Suprapubic skin (tissue), 3 donors: ENCODE results near the gene HOTAIR.

ENCODE experiments used
- CTCF ChIP-seq, 2 donors: fragments of 200-600 bp in 1 of 2; fragments of 450-650 bp in 1 of 2; sonication (generic) in 1 of 2; IDR thresholded peaks; one replicate each; pipeline ENCODE4 v1.5.1; 2016 to 2019; ENCODE audit warnings: antibody characterized with exemption in 2 of 2, mild to moderate bottlenecking in 1 of 2, moderate library complexity in 1 of 2
- EP300 ChIP-seq: sonication (generic); formaldehyde crosslinking; IDR thresholded peaks from one replicate; pipeline ENCODE4 v1.6.1; 2017; ENCODE audit warnings: antibody characterized with exemption
- POLR2A ChIP-seq, 2 donors: fragments of 450-650 bp; IDR thresholded peaks; one replicate each; pipeline ENCODE4 v1.6.1; 2017; ENCODE audit warnings: antibody characterized with exemption in 2 of 2, mild to moderate bottlenecking in 2 of 2, moderate library complexity in 2 of 2

- TF ChIP-seq CTCF (IDR thresholded peaks at IDR 0.05), result no peak
- TF ChIP-seq POLR2A (IDR thresholded peaks at IDR 0.05), result no peak
- no peak for TF ChIP-seq EP300
Observed at GRCh38 chr12:53975064-53975471, 314 bp upstream of the HOTAIR start.
